Astrocyte (in vitro differentiated cells and primary cell): ENCODE measurements around the gene SLC7A8. TPM values are rescaled to one million over a fixed set of nuclear protein-coding genes. Genes with fewer than 3 reads are reported as not detected.
A peak's percentile ranks its signal among the peaks of the same experiment; 100 is the strongest.

Experiments used
- DNase-seq: peaks from one replicate; pipeline ENCODE4 v3.0.0-alpha.2; 2010; ENCODE audit warnings: low read depth
- FAIRE-seq: peaks from 2 replicates; lab custom pipeline; 2011; peaks lifted over from hg19 to GRCh38; lab: Jason Lieb, UNC
- H2AFZ ChIP-seq: 2 replicates; pipeline ENCODE4 v1.6.0; 2012; ENCODE audit warnings: low read depth, low read length, inconsistent platforms
- H3K27ac ChIP-seq: 2 replicates; pipeline ENCODE4 v1.5.1; 2011; ENCODE audit warnings: low read depth, low read length, inconsistent platforms
- H3K27me3 ChIP-seq: 2 replicates; pipeline ENCODE4 v1.6.0; 2011; ENCODE audit warnings: low read length, inconsistent platforms; ENCODE audit not compliant: insufficient read depth
- H3K36me3 ChIP-seq: 2 replicates; pipeline ENCODE4 v1.5.1; 2011; ENCODE audit warnings: low read length, inconsistent platforms; ENCODE audit not compliant: insufficient read depth
- H3K4me1 ChIP-seq: 2 replicates; pipeline ENCODE4 v1.5.1; 2011; ENCODE audit warnings: low read length, inconsistent platforms; ENCODE audit not compliant: insufficient read depth
- H3K4me2 ChIP-seq: 2 replicates; pipeline ENCODE4 v1.6.0; 2012; ENCODE audit warnings: low read length, inconsistent platforms
- H3K4me3 ChIP-seq: 2 replicates; pipeline ENCODE4 v1.5.1; 2011; ENCODE audit warnings: low read depth, mild to moderate bottlenecking, low read length, inconsistent platforms; ENCODE audit not compliant: insufficient read depth
- H3K79me2 ChIP-seq: 2 replicates; pipeline ENCODE4 v1.6.0; 2012; ENCODE audit warnings: mild to moderate bottlenecking, low read length, inconsistent platforms; ENCODE audit not compliant: insufficient read depth
- H3K9ac ChIP-seq: 2 replicates; pipeline ENCODE4 v1.6.0; 2012; ENCODE audit warnings: mild to moderate bottlenecking, low read length, inconsistent platforms
- H3K9me3 ChIP-seq: 2 replicates; pipeline ENCODE4 v1.5.1; 2012; ENCODE audit warnings: low read depth, mild to moderate bottlenecking, low read length, inconsistent platforms; ENCODE audit not compliant: insufficient read depth
- H4K20me1 ChIP-seq: 2 replicates; pipeline ENCODE4 v1.6.0; 2012; ENCODE audit warnings: low read length, inconsistent platforms; ENCODE audit not compliant: insufficient read depth
- H3K27ac Mint-ChIP-seq: one replicate; pipeline ENCODE4 v1.8.0; 2021; ENCODE audit warnings: mild to moderate bottlenecking, mixed read lengths; ENCODE audit not compliant: unreplicated experiment
- H3K27me3 Mint-ChIP-seq: one replicate; pipeline ENCODE4 v1.8.0; 2021; ENCODE audit warnings: low read depth, mixed read lengths; ENCODE audit not compliant: unreplicated experiment
- H3K36me3 Mint-ChIP-seq: one replicate; pipeline ENCODE4 v1.8.0; 2021; ENCODE audit warnings: low read depth, mixed read lengths; ENCODE audit not compliant: unreplicated experiment
- H3K4me1 Mint-ChIP-seq: one replicate; pipeline ENCODE4 v1.8.0; 2021; ENCODE audit warnings: low read depth, mixed read lengths; ENCODE audit not compliant: unreplicated experiment
- H3K4me3 Mint-ChIP-seq: one replicate; pipeline ENCODE4 v1.8.0; 2021; ENCODE audit warnings: mild to moderate bottlenecking, moderate library complexity, mixed read lengths; ENCODE audit not compliant: unreplicated experiment
- H3K9me3 Mint-ChIP-seq: one replicate; pipeline ENCODE4 v1.8.0; 2021; ENCODE audit warnings: mild to moderate bottlenecking, mixed read lengths; ENCODE audit not compliant: unreplicated experiment
- EZH2 ChIP-seq: IDR thresholded peaks from 2 replicates; pipeline ENCODE4 v1.6.1; 2012; ENCODE audit warnings: mild to moderate bottlenecking, low read length, inconsistent platforms; ENCODE audit not compliant: insufficient read depth
- total RNA-seq: library from RNA; stranded (reverse); gene quantifications from 2 replicates; pipeline ENCODE4 v1.2.1, GENCODE V29; 2021
- TF ChIP-seq, protein P1 (sequence below): IDR thresholded peaks from 2 replicates; pipeline ENCODE4 v1.5.1; 2011; ENCODE audit warnings: low read depth, mild to moderate bottlenecking, inconsistent platforms, low read length, moderate library complexity; ENCODE audit not compliant: insufficient read depth

The SLC7A8 gene
- total RNA-seq, 1 donor from 2014 or later, result 6.5 TPM

- peak overlapping the region; percentile 26 for H3K27ac Mint-ChIP-seq
Observed at GRCh38 chr14:23159532-23159931, 23.9 kb downstream of the SLC7A8 start.

DNA sequence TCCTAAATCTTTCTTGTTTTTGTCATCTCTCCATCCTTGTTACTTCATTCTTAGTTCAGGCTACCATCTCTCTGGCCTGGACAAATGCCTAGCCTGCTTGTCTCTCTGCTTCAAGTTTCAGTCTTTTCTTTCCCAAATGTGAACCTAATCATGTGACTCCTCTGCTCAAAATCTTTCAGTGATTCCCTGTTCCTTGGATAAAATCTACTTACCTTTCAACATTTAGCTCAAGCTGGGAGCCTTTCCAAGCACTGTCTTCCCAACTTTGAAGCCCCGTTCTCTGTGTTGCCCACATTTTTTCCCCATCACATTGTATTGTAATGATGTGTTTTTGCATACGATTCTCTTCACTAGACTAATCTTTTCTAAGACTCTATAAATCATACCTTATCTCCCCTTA lies 24.7 kb downstream of the SLC7A8 start:
- H3K27ac ChIP-seq, result no peak overlapping the region
- no peak overlapping the region for H3K9ac ChIP-seq
- FAIRE-seq (no peak), DNase-seq (peak; percentile 47)
- no peaks in the 10 kb centered on the region for H3K9me3 ChIP-seq
- H3K27me3 ChIP-seq, result peaks cover 5% of the 10 kb centered on the region
- Mint-ChIP-seq H3K27ac (no peak overlapping the region), H3K27me3 (peaks cover 5% of the 10 kb centered on the region), H3K4me3 (no peak overlapping the region), H3K4me1 (peaks cover 32% of the 10 kb centered on the region), H3K36me3 (no peaks in the 10 kb centered on the region), H3K9me3 (no peaks in the 10 kb centered on the region)
- TF ChIP-seq, protein P1, sequence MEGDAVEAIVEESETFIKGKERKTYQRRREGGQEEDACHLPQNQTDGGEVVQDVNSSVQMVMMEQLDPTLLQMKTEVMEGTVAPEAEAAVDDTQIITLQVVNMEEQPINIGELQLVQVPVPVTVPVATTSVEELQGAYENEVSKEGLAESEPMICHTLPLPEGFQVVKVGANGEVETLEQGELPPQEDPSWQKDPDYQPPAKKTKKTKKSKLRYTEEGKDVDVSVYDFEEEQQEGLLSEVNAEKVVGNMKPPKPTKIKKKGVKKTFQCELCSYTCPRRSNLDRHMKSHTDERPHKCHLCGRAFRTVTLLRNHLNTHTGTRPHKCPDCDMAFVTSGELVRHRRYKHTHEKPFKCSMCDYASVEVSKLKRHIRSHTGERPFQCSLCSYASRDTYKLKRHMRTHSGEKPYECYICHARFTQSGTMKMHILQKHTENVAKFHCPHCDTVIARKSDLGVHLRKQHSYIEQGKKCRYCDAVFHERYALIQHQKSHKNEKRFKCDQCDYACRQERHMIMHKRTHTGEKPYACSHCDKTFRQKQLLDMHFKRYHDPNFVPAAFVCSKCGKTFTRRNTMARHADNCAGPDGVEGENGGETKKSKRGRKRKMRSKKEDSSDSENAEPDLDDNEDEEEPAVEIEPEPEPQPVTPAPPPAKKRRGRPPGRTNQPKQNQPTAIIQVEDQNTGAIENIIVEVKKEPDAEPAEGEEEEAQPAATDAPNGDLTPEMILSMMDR, result no peak
- TF ChIP-seq EZH2, result no peak
- no peaks in the 10 kb centered on the region for H4K20me1 ChIP-seq
- H2AFZ ChIP-seq, result no peak overlapping the region
- no peak overlapping the region for H3K4me3 ChIP-seq
- H3K4me2 ChIP-seq, result no peak overlapping the region
- H3K4me1 ChIP-seq, result peaks cover 15% of the 10 kb centered on the region
- H3K79me2 ChIP-seq, result no peaks in the 10 kb centered on the region
- H3K36me3 ChIP-seq, result no peaks in the 10 kb centered on the region

More at GRCh38 chr14:23159532-23159931, 23.9 kb downstream of the SLC7A8 start:
- Mint-ChIP-seq H3K27me3 (peaks cover 5% of the 10 kb centered on the region), H3K36me3 (no peaks in the 10 kb centered on the region), H3K4me3 (no peak overlapping the region), H3K9me3 (no peaks in the 10 kb centered on the region), H3K4me1 (peaks cover 31% of the 10 kb centered on the region)
- Histone ChIP-seq H3K4me3 (no peak overlapping the region), H3K79me2 (no peaks in the 10 kb centered on the region), H3K36me3 (no peaks in the 10 kb centered on the region), H3K9me3 (no peaks in the 10 kb centered on the region), H2AFZ (no peak overlapping the region), H3K27me3 (peaks cover 5% of the 10 kb centered on the region), H3K4me2 (no peak overlapping the region), H4K20me1 (no peaks in the 10 kb centered on the region), H3K27ac (no peak overlapping the region), H3K9ac (no peak overlapping the region), H3K4me1 (peaks cover 13% of the 10 kb centered on the region)
- FAIRE-seq (no peak), DNase-seq (no peak)
- TF ChIP-seq EZH2, result no peak
- TF ChIP-seq, protein P1, result no peak

DNA sequence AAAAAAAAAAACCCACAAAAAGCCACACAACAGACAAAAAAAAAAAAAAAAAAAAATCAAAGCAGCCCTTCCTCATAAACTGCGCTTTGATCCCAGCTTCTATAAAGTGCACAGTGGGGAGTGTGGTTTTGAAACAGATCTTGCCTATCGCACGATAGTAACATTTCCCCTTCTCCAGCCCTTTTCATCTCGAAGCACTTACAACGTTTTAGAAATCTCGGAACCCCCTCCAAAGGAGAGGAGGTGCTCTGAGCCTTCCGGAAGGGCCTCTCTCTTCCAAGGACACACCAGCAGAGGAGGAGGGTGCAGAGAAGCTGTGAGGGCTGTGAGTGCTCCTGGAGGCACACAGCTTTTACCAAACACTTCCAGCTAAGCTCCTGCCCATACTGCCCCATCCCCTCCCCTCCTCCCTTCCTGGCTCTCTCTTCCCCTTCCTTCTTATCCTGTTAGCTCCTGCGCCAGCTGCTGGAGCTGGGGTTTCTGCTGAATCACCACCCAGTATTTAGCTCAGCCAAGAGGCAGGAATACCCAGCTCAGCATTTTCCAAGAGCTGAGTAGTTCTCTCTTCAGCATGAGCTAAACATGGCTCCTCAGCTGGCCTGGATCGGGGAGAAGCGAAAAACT lies 28.4 kb downstream of the SLC7A8 start:
- Mint-ChIP-seq H3K36me3 (peaks cover 2% of the 10 kb centered on the region), H3K9me3 (no peaks in the 10 kb centered on the region), H3K27ac (peak overlapping the region; percentile 92), H3K4me1 (peaks cover 25% of the 10 kb centered on the region), H3K4me3 (peak overlapping the region; percentile 10), H3K27me3 (peaks cover 6% of the 10 kb centered on the region)
- DNase-seq, result peak; percentile 85
- peaks cover 10% of the 10 kb centered on the region for H3K4me1 ChIP-seq
- H3K79me2 ChIP-seq, result no peaks in the 10 kb centered on the region
- H3K36me3 ChIP-seq, result no peaks in the 10 kb centered on the region
- peak overlapping the region; percentile 72 for H3K4me2 ChIP-seq
- H3K27me3 ChIP-seq, result peaks cover 5% of the 10 kb centered on the region
- TF ChIP-seq EZH2, result no peak
- TF ChIP-seq, protein P1, result no peak
- no peak overlapping the region for H3K27ac ChIP-seq
- no peaks in the 10 kb centered on the region for H4K20me1 ChIP-seq
- no peak overlapping the region for H3K4me3 ChIP-seq
- peak overlapping the region; percentile 75 for H2AFZ ChIP-seq
- no peak for FAIRE-seq
- no peaks in the 10 kb centered on the region for H3K9me3 ChIP-seq
- H3K9ac ChIP-seq, result no peak overlapping the region
